RWPE1 (cell line): ENCODE results near the gene NOS1AP.
"Not testable (repeated sequence)": the region's sequence is repeated elsewhere in the genome, so short reads cannot be mapped to it uniquely, and the experiment has no call there.

Source experiments
- CTCF ChIA-PET: fragments of 350-600 bp; sonication (Branson Sonifier 250); formaldehyde crosslinking; extraction: SDS; loops from one replicate; lab custom pipeline; 2021; lab: Yijun Ruan, JAX
- POLR2A ChIA-PET: fragments of 400-600 bp; formaldehyde crosslinking; extraction: SDS; loops from one replicate; lab custom pipeline; 2020; ENCODE audit warnings: antibody characterized with exemption; ENCODE audit not compliant: low non-redundant PET; lab: Yijun Ruan, JAX
- DNase-seq: peaks from one replicate; pipeline ENCODE4 v3.0.0; 2012; ENCODE audit warnings: low spot score
- H3K27ac ChIP-seq: fragments of 450-650 bp; 2 replicates; pipeline ENCODE4 v1.5.1; 2017
- TF ChIP-seq, protein P1 (sequence below): fragments of 450-650 bp; conservative IDR thresholded peaks from 2 replicates; pipeline ENCODE4 v1.5.1; 2017; ENCODE audit warnings: low read depth, mild to moderate bottlenecking

Gene NOS1AP

DNA sequence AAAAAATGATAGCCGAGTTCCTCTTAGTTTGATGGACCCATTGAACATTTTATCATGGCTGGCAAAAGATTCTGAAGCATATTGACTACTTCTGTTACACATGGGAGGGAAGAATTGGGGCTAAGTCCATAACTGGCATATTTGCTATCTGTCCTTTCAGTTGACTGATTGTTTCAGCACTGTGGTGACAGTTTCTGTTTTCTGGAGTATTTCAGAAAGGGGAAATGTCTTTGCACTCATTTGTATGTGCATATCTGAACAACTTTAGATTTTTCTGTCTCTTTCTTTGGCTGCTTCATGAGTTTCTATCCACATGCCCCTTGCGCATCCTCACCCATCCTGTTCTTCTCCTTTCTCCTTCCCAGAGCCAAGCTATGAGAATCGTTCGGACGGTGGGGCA, 274.0 kb downstream of the NOS1AP start:
- H3K27ac ChIP-seq = no peak overlapping the region
- TF ChIP-seq, protein P1, sequence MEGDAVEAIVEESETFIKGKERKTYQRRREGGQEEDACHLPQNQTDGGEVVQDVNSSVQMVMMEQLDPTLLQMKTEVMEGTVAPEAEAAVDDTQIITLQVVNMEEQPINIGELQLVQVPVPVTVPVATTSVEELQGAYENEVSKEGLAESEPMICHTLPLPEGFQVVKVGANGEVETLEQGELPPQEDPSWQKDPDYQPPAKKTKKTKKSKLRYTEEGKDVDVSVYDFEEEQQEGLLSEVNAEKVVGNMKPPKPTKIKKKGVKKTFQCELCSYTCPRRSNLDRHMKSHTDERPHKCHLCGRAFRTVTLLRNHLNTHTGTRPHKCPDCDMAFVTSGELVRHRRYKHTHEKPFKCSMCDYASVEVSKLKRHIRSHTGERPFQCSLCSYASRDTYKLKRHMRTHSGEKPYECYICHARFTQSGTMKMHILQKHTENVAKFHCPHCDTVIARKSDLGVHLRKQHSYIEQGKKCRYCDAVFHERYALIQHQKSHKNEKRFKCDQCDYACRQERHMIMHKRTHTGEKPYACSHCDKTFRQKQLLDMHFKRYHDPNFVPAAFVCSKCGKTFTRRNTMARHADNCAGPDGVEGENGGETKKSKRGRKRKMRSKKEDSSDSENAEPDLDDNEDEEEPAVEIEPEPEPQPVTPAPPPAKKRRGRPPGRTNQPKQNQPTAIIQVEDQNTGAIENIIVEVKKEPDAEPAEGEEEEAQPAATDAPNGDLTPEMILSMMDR = no peak
- POLR2A ChIA-PET = no interaction called here
- no peak for DNase-seq
- CTCF ChIA-PET = no interaction called here

DNA sequence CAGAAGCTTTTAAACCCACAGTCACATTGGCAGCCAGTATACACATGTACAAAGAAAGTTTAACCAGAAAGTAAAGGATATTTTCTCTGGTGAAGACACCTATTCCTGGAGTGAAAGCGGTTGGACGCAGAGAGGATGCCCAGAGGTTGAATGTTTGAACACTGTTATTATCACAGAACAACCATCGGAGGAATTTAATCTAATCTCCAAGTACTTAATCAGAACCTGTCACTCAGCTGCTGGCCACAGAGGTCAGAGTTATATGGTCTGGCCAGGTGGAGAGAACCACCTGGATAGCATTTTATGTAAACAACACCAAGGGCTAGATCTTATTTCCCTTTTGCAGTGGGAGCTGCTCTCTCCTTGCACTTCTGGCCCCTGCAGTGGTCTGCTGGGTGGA, 277.8 kb downstream of the NOS1AP start:
- no peak for DNase-seq
- CTCF ChIA-PET = interaction anchor here (0.6 kb wide), 1 partner anchor 1357 kb away, joined by 6 read pairs; no protein-coding TSS in a partner anchor
- H3K27ac ChIP-seq = no peak overlapping the region
- TF ChIP-seq, protein P1 = no peak
- POLR2A ChIA-PET = no interaction called here

DNA sequence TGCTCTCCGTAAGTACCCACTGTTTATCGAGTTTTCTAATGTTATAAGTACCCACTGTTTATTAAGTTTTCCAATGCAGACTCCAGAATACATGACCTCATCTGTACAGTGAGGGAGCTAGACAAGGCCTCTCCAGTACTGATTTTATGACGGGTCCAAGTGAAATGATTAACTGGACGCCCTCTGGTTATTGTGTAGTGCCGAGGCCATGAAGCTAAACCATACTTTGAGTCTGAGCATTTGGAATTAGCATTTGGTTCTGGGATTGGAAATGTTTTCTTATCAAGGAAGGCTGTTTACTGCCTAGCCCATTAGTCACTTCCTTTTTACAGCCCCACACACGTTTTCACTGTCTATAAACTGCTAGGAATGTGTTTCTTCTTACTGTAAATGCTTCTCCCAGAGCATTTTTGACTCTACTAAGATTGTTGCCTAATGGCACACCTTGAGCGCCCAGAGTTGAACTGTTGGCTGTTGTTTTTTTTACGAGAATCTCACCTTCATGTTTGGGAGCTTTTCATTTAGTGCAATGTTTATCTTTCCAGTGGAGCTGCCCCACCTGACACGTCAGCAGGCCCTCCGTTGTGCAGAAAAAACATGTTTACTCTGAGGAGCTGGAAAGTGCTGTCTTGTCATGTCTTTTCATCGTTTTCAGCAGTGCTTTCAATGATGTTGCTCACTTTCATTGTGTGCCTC, 280.3 kb downstream of the NOS1AP start:
- CTCF ChIA-PET = interaction anchor here (0.6 to 1.0 kb wide), 3 partner anchors 22 to 702 kb away, joined by 3 to 5 read pairs (median 3); no protein-coding TSS in a partner anchor
- TF ChIP-seq, protein P1 = no peak
- POLR2A ChIA-PET = interaction anchor here (0.7 kb wide), 1 partner anchor 11 kb away, joined by 3 read pairs; no protein-coding TSS in a partner anchor
- peak; percentile 89 for DNase-seq
- peak overlapping the region; percentile 86 for H3K27ac ChIP-seq

DNA sequence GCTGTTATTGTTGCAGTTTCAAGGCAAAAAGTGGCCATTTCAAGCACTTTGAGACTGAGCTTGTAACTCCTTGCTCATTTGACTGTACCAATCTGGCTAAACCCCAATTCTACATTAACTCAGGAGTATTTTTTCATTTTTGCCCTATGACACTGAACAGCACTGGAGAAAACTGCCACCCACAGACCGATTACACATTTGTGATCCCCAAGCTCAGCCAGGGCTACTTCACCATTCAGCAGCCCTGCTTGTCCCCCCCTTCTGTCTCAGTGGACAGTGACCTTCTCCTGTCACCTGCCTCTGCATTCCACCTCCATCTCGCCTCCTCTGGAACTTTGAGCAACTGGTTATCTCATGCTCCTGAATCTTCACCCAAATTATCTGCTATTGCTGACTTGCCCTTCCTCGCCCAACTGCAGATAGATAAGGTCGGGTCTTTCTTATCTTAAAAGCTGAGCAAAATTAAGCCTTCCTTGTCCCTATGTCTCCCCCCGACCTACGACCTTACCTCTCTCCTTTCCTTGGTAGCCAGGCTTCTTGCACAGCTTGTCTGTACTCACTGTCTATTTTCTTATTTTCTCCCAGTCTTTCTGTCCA, 281.9 kb downstream of the NOS1AP start:
- POLR2A ChIA-PET = no interaction called here
- DNase-seq = no peak
- TF ChIP-seq, protein P1 = no peak
- H3K27ac ChIP-seq = no peak overlapping the region
- CTCF ChIA-PET = no interaction called here

DNA sequence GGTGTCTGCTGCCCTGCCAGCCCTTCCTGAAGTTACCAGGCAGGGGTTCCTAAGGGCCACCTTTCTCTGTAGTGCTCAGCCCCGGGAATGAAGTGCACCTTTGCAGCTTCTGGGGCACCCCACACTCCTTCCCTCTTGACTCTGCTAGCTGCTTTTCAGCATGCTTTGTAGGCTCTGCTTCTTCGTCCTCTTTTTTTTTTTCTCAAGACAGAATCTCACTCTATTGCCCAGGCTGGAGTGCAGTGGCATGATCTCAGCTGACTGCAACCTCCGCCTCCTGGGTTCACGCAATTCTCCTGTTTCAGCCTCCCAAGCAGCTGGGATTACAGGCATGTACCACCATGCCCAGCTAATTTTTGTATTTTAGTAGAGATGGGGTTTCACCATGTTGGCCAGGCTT, 282.4 kb downstream of the NOS1AP start:
- CTCF ChIA-PET, H3K27ac ChIP-seq, POLR2A ChIA-PET, DNase-seq: not testable (repeated sequence)

DNA sequence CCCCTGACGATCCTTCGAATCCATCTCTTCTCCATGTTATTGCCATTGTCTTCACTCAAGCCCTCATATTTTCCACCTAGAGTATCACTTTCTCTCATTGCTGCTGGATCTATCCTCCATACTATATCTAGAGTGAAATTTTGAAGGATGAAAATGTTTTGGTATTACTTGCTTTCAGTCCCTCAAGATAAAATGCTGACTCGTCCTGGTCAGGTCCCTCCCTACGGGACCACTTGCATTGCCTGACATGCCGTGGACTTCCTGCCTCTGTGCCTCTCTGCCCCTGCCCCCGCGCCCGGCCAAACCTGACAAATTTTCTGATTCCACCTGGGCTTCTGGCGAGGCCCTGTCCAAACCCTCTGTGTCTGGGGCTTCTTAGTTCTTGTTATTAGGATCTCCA, 283.6 kb downstream of the NOS1AP start:
- no peak overlapping the region for H3K27ac ChIP-seq
- ChIA-PET POLR2A (no interaction called here), CTCF (no interaction called here)
- no peak for DNase-seq
- TF ChIP-seq, protein P1 = no peak

DNA sequence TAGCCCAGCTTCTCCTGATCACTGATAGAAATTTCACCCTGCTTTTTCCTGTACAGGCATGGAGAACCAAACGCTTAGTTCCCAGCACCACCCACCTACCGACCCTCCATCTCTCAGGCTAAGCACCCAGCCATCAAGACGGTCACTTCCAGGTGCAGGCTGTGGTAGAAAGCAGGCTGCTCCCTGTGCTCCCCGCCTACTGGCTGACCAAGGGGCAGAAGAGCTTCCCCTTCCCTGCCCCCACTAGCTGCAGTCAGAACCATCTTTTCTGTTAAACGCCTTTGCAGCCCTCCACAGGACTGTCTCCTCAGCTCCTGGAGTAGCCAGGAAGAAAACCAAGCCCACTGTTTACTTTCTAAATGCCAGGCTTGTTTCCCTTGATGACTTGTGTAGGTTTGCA, 284.2 kb downstream of the NOS1AP start:
- H3K27ac ChIP-seq = no peak overlapping the region
- CTCF ChIA-PET = no interaction called here
- TF ChIP-seq, protein P1 = no peak
- POLR2A ChIA-PET = no interaction called here
- no peak for DNase-seq
